IMR-90 (cell line): Measurements from ENCODE around the gene NOL4L. TPM values are rescaled to one million over a fixed set of nuclear protein-coding genes. Genes with fewer than 3 reads are reported as not detected.

Experiments
- ATAC-seq: fragments of 200-7000 bp; cut with Tn5 transposase; 2 replicates; pipeline ENCODE4 v1.9.1; 2020; ENCODE audit warnings: low read depth, mild to moderate bottlenecking, moderate library complexity
- BruUV-seq: library from RNA; stranded (reverse); fragments of 400-500 nt; replicated peaks from 2 replicates; lab custom pipeline; 2021; lab: Mats Ljungman, UMichigan
- CTCF ChIA-PET: fragments of 300-600 bp; formaldehyde crosslinking; extraction: SDS; loops from one replicate; lab custom pipeline; 2021; ENCODE audit warnings: antibody characterized with exemption; lab: Yijun Ruan, JAX
- POLR2A ChIA-PET: fragments of 300-600 bp; sonication (Branson Sonifier 250); formaldehyde crosslinking; loops from one replicate; lab custom pipeline; 2022; ENCODE audit warnings: antibody characterized with exemption; ENCODE audit not compliant: unreplicated experiment; lab: Charles Lee
- DNase-seq: peaks from one replicate; pipeline ENCODE4 v3.0.0; 2013
- H2AFZ ChIP-seq: replicated peaks from 2 replicates; pipeline ENCODE3; 2013; ENCODE audit warnings: low read length, mild to moderate bottlenecking; ENCODE audit not compliant: poor library complexity
- H2AK5ac ChIP-seq: 2 replicates; pipeline ENCODE4 v1.6.1; 2013; ENCODE audit warnings: low read depth, low read length, inconsistent platforms
- H2AK9ac ChIP-seq: replicated peaks from 2 replicates; pipeline ENCODE3; 2013; ENCODE audit warnings: mild to moderate bottlenecking, low read depth, low read length, moderate library complexity; ENCODE audit not compliant: poor library complexity
- H2BK120ac ChIP-seq: 2 replicates; pipeline ENCODE4 v1.6.1; 2013; ENCODE audit warnings: low read depth, low read length, inconsistent platforms
- H2BK15ac ChIP-seq: 3 replicates; pipeline ENCODE4 v1.6.1; 2013; ENCODE audit warnings: low read depth, low read length, inconsistent platforms
- H2BK20ac ChIP-seq: 2 replicates; pipeline ENCODE4 v1.6.1; 2013; ENCODE audit warnings: low read depth, mild to moderate bottlenecking, inconsistent platforms, low read length, moderate library complexity
- H2BK5ac ChIP-seq: 2 replicates; pipeline ENCODE4 v1.6.1; 2013; ENCODE audit warnings: mild to moderate bottlenecking, low read depth, low read length, inconsistent platforms; ENCODE audit not compliant: poor library complexity, severe bottlenecking
- H3K14ac ChIP-seq: replicated peaks from 2 replicates; pipeline ENCODE4 v1.6.1; 2013; ENCODE audit warnings: low read depth, low read length, inconsistent platforms
- H3K18ac ChIP-seq: 2 replicates; pipeline ENCODE4 v1.6.1; 2013; ENCODE audit warnings: low read depth, low read length, control low read depth
- H3K23ac ChIP-seq: 2 replicates; pipeline ENCODE4 v1.6.1; 2013; ENCODE audit warnings: low read depth, low read length, inconsistent platforms
- H3K27ac ChIP-seq: 2 replicates; pipeline ENCODE4 v1.5.1; 2013; ENCODE audit warnings: mild to moderate bottlenecking, control low read depth, low read length; ENCODE audit not compliant: insufficient read depth
- H3K27me3 ChIP-seq: 2 replicates; pipeline ENCODE4 v1.6.1; 2013; ENCODE audit warnings: low read length; ENCODE audit not compliant: control insufficient read depth, insufficient read depth
- H3K36me3 ChIP-seq: 2 replicates; pipeline ENCODE4 v1.6.1; 2013; ENCODE audit warnings: low read length, mixed read lengths; ENCODE audit not compliant: control insufficient read depth, insufficient read depth
- H3K4ac ChIP-seq: 2 replicates; pipeline ENCODE4 v1.6.1; 2013; ENCODE audit warnings: low read depth, low read length, inconsistent platforms
- H3K4me1 ChIP-seq: 2 replicates; pipeline ENCODE4 v1.6.1; 2013; ENCODE audit warnings: low read length, mixed read lengths; ENCODE audit not compliant: control insufficient read depth, insufficient read depth
- H3K4me2 ChIP-seq: 2 replicates; pipeline ENCODE4 v1.6.1; 2013; ENCODE audit warnings: low read depth, mild to moderate bottlenecking, control low read depth, low read length, moderate library complexity
- H3K4me3 ChIP-seq: 2 replicates; pipeline ENCODE4 v1.5.1; 2013; ENCODE audit warnings: low read depth, mild to moderate bottlenecking, control low read depth, low read length, moderate library complexity; ENCODE audit not compliant: insufficient read depth
- H3K56ac ChIP-seq: 2 replicates; pipeline ENCODE4 v1.6.1; 2013; ENCODE audit warnings: low read length, inconsistent platforms; ENCODE audit not compliant: insufficient read depth; ENCODE audit errors: extremely low read depth
- H3K79me1 ChIP-seq, 2 experiments: 2 replicates each; pipeline ENCODE4 v1.6.1; 2013; ENCODE audit warnings: low read length in 2 of 2, inconsistent platforms in 1 of 2, low read depth in 1 of 2
- H3K9ac ChIP-seq: 2 replicates; pipeline ENCODE4 v1.6.1; 2013; ENCODE audit warnings: low read depth, low read length, control low read depth
- H3K9me1 ChIP-seq: 2 replicates; pipeline ENCODE4 v1.6.1; 2013; ENCODE audit warnings: low read length, inconsistent platforms; ENCODE audit not compliant: insufficient read depth
- H3K9me3 ChIP-seq: 2 replicates; pipeline ENCODE4 v1.6.1; 2013; ENCODE audit warnings: low read length; ENCODE audit not compliant: control insufficient read depth, insufficient read depth
- H4K20me1 ChIP-seq: 2 replicates; pipeline ENCODE4 v1.6.1; 2013; ENCODE audit warnings: low read length, inconsistent platforms; ENCODE audit not compliant: insufficient read depth
- H4K5ac ChIP-seq: 2 replicates; pipeline ENCODE4 v1.6.1; 2013; ENCODE audit warnings: mild to moderate bottlenecking, low read depth, low read length, control low read depth
- H4K8ac ChIP-seq, 2 experiments: 2 replicates each; pipeline ENCODE4 v1.6.1; 2013; ENCODE audit warnings: low read depth in 2 of 2, low read length in 2 of 2, control low read depth in 1 of 2, inconsistent platforms in 1 of 2
- H4K91ac ChIP-seq: 2 replicates; pipeline ENCODE4 v1.6.1; 2013; ENCODE audit warnings: low read depth, low read length, inconsistent platforms; ENCODE audit not compliant: insufficient read depth
- CEBPB ChIP-seq: IDR thresholded peaks from 2 replicates; pipeline ENCODE4 v1.6.1; 2012; ENCODE audit warnings: low read depth, low read length, improper control_type of control experiment
- ELK1 ChIP-seq: fragments of 150-350 bp; IDR thresholded peaks from 2 replicates; pipeline ENCODE4 v1.6.1; 2016; ENCODE audit warnings: low read depth, mild to moderate bottlenecking, low read length, moderate library complexity, borderline replicate concordance
- FOS ChIP-seq: fragments of 150-350 bp; IDR thresholded peaks from 2 replicates; pipeline ENCODE4 v1.6.1; 2016; ENCODE audit warnings: low read depth, low read length
- MAFK ChIP-seq: IDR thresholded peaks from 2 replicates; pipeline ENCODE4 v1.6.1; 2012; ENCODE audit warnings: low read depth, low read length, improper control_type of control experiment
- SMC3 ChIP-seq: fragments of 150-350 bp; IDR thresholded peaks from 2 replicates; pipeline ENCODE4 v1.6.1; 2016; ENCODE audit warnings: low read depth, mild to moderate bottlenecking, antibody characterized with exemption, low read length, moderate library complexity
- WGBS, 2 experiments: methylation state at CpG; one replicate each; pipeline versions ENCODE4 v1.1.5 to v1.1.7; 2013; ENCODE audit warnings: missing lambda C conversion rate in 2 of 2; ENCODE audit not compliant: insufficient read length in 1 of 2; ENCODE audit errors: extremely low coverage in 2 of 2; 5-methylcytosine and 5-hydroxymethylcytosine counted together
- dilution Hi-C: fragments of 300-500 bp; cut with HindIII; formaldehyde crosslinking; loops from one replicate; pipeline ENCODE4 v1.14.3; 2018; ENCODE audit warnings: low sequenced_read_pairs; ENCODE audit not compliant: unreplicated experiment
- in situ Hi-C: fragments of 300-500 bp; cut with MboI; formaldehyde crosslinking; loops from 3 replicates; pipeline ENCODE4 v1.14.3; 2019; ENCODE audit warnings: low sequenced_read_pairs, inconsistent platforms, mixed read lengths
- intact Hi-C: fragments of 100-400 bp; cut with micrococcal nuclease; formaldehyde crosslinking; loops from 2 replicates; pipeline ENCODE4 v1.10.0; 2022
- polyA plus RNA-seq, 3 experiments: library from polyadenylated mRNA; depleted of rRNA; stranded (reverse); fragments of >200 nt; gene quantifications; 2 replicates each; pipeline ENCODE4 v1.2.3, GENCODE V29; 2012; ENCODE audit warnings: low replicate concordance in 1 of 3
- total RNA-seq: library from RNA; depleted of rRNA; stranded (reverse); fragments of >200 nt; gene quantifications from 2 replicates; pipeline ENCODE4 v1.2.3, GENCODE V29; 2012

Gene NOL4L
- total and polyA plus RNA-seq, 2 of the 4 experiments (the other 2 are of a cell fraction) = 4.7 to 13.3 TPM

DNA sequence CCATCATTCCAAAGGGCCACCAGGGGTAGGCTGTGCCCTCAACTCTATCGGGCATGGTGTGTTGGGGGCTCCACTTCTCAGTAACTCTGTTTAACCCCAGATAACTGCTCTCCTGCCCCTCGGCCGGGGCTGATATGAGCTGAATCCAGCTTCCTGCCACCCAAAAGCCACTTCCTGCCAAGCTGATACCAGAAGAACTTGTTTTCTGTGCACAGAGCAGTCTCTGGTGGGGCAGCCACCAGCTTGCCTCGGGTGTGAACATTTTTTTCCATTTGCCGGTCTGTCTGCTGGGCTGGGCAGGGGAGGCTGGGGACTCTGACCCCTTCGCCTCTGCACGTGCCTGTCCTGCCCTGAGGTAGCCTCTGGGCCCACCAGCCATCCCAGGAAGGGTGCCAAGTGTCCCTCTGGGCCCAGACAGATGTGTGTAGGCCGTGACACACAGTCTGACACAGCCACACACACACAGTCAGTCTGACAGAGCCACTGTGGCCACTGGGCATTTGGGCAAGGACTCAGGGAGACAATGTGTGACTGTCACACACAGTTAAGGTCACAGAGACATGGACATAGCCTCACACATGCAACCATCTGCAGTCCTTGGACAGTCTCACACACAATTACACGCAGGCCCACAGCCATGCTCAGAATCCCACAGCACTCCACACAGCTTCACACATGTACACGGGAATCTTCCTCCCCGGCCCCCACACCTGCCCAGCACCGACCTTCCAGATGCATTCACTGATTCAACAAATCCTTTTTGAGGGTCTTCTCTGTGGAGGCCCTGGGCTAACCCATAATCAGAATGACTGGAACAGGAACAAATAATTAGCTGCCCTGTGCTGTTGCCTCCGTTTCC lies 45.1 kb downstream of the NOL4L start:
- H2AK9ac ChIP-seq = no peak overlapping the region
- H4K20me1 ChIP-seq = no peaks in the 10 kb centered on the region
- H4K8ac ChIP-seq = no peak overlapping the region
- ChIA-PET POLR2A (no interaction called here), CTCF (interaction anchor here (0.6 kb wide), 1 partner anchor 106 kb away, joined by 4 read pairs; no protein-coding TSS in a partner anchor)
- H3K4me1 ChIP-seq = peaks cover 4% of the 10 kb centered on the region; the same call in 1 of the 2 replicates
- H3K56ac ChIP-seq = no peak overlapping the region
- H3K4ac ChIP-seq = no peak overlapping the region
- H2AFZ ChIP-seq = peak overlapping the region; percentile 6
- H4K5ac ChIP-seq = no peak overlapping the region
- intact Hi-C loops (no loop called here), dilution Hi-C loops (no loop called here), in situ Hi-C loops (no loop called here)
- no peak for TF ChIP-seq MAFK
- no peak for TF ChIP-seq SMC3
- TF ChIP-seq ELK1 = no peak
- TF ChIP-seq CEBPB = no peak
- no peak for TF ChIP-seq FOS
- ATAC-seq (no peak), DNase-seq (no peak)
- H2AK5ac ChIP-seq = no peak overlapping the region
- no peak overlapping the region for H4K91ac ChIP-seq
- no peaks in the 10 kb centered on the region for H3K36me3 ChIP-seq
- no peak overlapping the region for H3K4me2 ChIP-seq
- BruUV-seq = no TSS peak
- no peaks in the 10 kb centered on the region for H3K79me1 ChIP-seq
- H3K27me3 ChIP-seq = peaks cover 26% of the 10 kb centered on the region
- H3K9me1 ChIP-seq = peaks cover 7% of the 10 kb centered on the region; the same call in 1 of the 2 replicates
- no peak overlapping the region for H3K14ac ChIP-seq
- H2BK5ac ChIP-seq = no peak overlapping the region
- no peak overlapping the region for H3K9ac ChIP-seq
- H3K23ac ChIP-seq = peak overlapping the region; percentile 52; the same call in 1 of the 2 replicates
- H2BK120ac ChIP-seq = no peak overlapping the region
- no peak overlapping the region for H3K18ac ChIP-seq
- H3K4me3 ChIP-seq = no peak overlapping the region
- no peaks in the 10 kb centered on the region for H3K9me3 ChIP-seq
- H3K27ac ChIP-seq = no peak overlapping the region
- H2BK20ac ChIP-seq = no peak overlapping the region
- H2BK15ac ChIP-seq = no peak overlapping the region
- 88% methylated on average over 2 of the region's 13 CpGs; no CpG with 5 or more reads in 1 of the 2 experiments for WGBS, 2 experiments
